GM18520 (cell line): ENCODE results near the gene SLC6A1.

Experiments
- ATAC-seq: cut with Tn5 transposase; IDR thresholded peaks from one replicate; pipeline ENCODE4 v1.9.1; 2021; ENCODE audit not compliant: unreplicated experiment

SLC6A1 gene

GRCh38 chr3:10992017-10992942, at the start of gene SLC6A1:
Gene SLC6A1, plus strand, starts transcription at chr3:10992748. Its CDS starts 24,464 bp downstream, at chr3:11017212.
- ATAC-seq, result no peak

GRCh38 chr3:10944866-10945265, 47.7 kb upstream of the SLC6A1 start:
- ATAC-seq, result no peak

GRCh38 chr3:10945683-10946287, 46.8 kb upstream of the SLC6A1 start:
- ATAC-seq, result no peak

- ATAC-seq, result no peak
Measured at GRCh38 chr3:10946526-10946925, 46.0 kb upstream of the SLC6A1 start.

- ATAC-seq, result no peak
Measured at GRCh38 chr3:10948326-10948725, 44.2 kb upstream of the SLC6A1 start.

GRCh38 chr3:10949197-10949596, 43.4 kb upstream of the SLC6A1 start:
- ATAC-seq, result no peak

- no peak for ATAC-seq
Measured at GRCh38 chr3:10950476-10951294, 41.9 kb upstream of the SLC6A1 start.

- ATAC-seq, result no peak
Measured at GRCh38 chr3:10951295-10951926, 41.1 kb upstream of the SLC6A1 start.

GRCh38 chr3:10952525-10952924, 40.0 kb upstream of the SLC6A1 start:
- no peak for ATAC-seq

- ATAC-seq, result no peak
Measured at GRCh38 chr3:10954740-10955139, 37.8 kb upstream of the SLC6A1 start.

- ATAC-seq, result no peak
Measured at GRCh38 chr3:10955711-10956453, 36.7 kb upstream of the SLC6A1 start.

GRCh38 chr3:10956531-10956930, 36.0 kb upstream of the SLC6A1 start:
- ATAC-seq, result no peak

- ATAC-seq, result no peak
Measured at GRCh38 chr3:10956986-10957385, 35.6 kb upstream of the SLC6A1 start.

- ATAC-seq, result no peak
Measured at GRCh38 chr3:10957976-10958749, 34.4 kb upstream of the SLC6A1 start.

- ATAC-seq, result no peak
Measured at GRCh38 chr3:10960255-10960654, 32.3 kb upstream of the SLC6A1 start.

GRCh38 chr3:10961921-10962320, 30.6 kb upstream of the SLC6A1 start:
- ATAC-seq, result no peak

- ATAC-seq, result no peak
Measured at GRCh38 chr3:10962481-10963036, 30.0 kb upstream of the SLC6A1 start.

GRCh38 chr3:10964537-10965167, 27.9 kb upstream of the SLC6A1 start:
- ATAC-seq, result no peak

- ATAC-seq, result no peak
Measured at GRCh38 chr3:10968401-10968800, 24.1 kb upstream of the SLC6A1 start.
